Liver (tissue), 9 donors: ENCODE data around the gene TTC23L. TPM values are rescaled to one million over a fixed set of nuclear protein-coding genes. Genes with fewer than 3 reads are reported as not detected.

Source experiments
- DNase-seq: peaks from one replicate; pipeline ENCODE4 v3.0.0-alpha.2; 2017; ENCODE audit warnings: low spot score
- H3K27ac ChIP-seq, 2 donors: one replicate each; pipeline ENCODE4 v1.7.0; 2013; ENCODE audit warnings: inconsistent platforms in 2 of 2, low read length in 2 of 2, control low read depth in 1 of 2, low read depth in 1 of 2, mild to moderate bottlenecking in 1 of 2
- H3K27me3 ChIP-seq, 4 donors: one replicate each; pipeline versions ENCODE4 v1.6.1 to v1.7.0; 2013; ENCODE audit warnings: low read length in 3 of 4, inconsistent platforms in 1 of 4, mild to moderate bottlenecking in 1 of 4, moderate library complexity in 1 of 4; ENCODE audit not compliant: control insufficient read depth in 4 of 4, insufficient read depth in 4 of 4
- H3K36me3 ChIP-seq, 4 donors: one replicate each; pipeline versions ENCODE4 v1.6.1 to v1.7.0; 2013; ENCODE audit warnings: low read length in 3 of 4, mild to moderate bottlenecking in 3 of 4, low read depth in 1 of 4, moderate library complexity in 1 of 4; ENCODE audit not compliant: control insufficient read depth in 4 of 4, insufficient read depth in 3 of 4
- H3K4me1 ChIP-seq, 4 donors: one replicate each; pipeline versions ENCODE4 v1.6.1 to v1.7.0; 2013; ENCODE audit warnings: low read length in 3 of 4, mild to moderate bottlenecking in 3 of 4, moderate library complexity in 1 of 4; ENCODE audit not compliant: control insufficient read depth in 4 of 4, insufficient read depth in 4 of 4
- H3K4me3 ChIP-seq, 3 donors: one replicate each; pipeline versions ENCODE4 v1.6.1 to v1.7.0; 2013; ENCODE audit warnings: low read length in 3 of 3, control low read depth in 1 of 3, low read depth in 1 of 3, mild to moderate bottlenecking in 1 of 3
- H3K9ac ChIP-seq, 2 donors: one replicate each; pipeline ENCODE4 v1.7.0; 2013; ENCODE audit warnings: low read length in 2 of 2, mild to moderate bottlenecking in 2 of 2, moderate library complexity in 2 of 2, control low read depth in 1 of 2, low read depth in 1 of 2
- H3K9me3 ChIP-seq, 4 donors: one replicate each; pipeline versions ENCODE4 v1.6.1 to v1.7.0; 2013; ENCODE audit warnings: low read length in 3 of 4; ENCODE audit not compliant: control insufficient read depth in 4 of 4
- FOXA1 ChIP-seq: IDR thresholded peaks from 2 replicates; pipeline ENCODE4 v1.6.1; 2016; ENCODE audit warnings: antibody characterized with exemption
- HNF4A ChIP-seq, 2 donors: conservative IDR thresholded peaks; 2 replicates each; pipeline ENCODE4 v1.6.1; 2016; ENCODE audit warnings: antibody characterized with exemption in 2 of 2, mild to moderate bottlenecking in 2 of 2
- HNF4G ChIP-seq: IDR thresholded peaks from 2 replicates; pipeline ENCODE4 v1.6.1; 2016; ENCODE audit warnings: antibody characterized with exemption
- RAD21 ChIP-seq, 2 donors: IDR thresholded peaks; 2 replicates each; pipeline ENCODE4 v1.6.1; 2016; ENCODE audit warnings: antibody characterized with exemption in 2 of 2, mild to moderate bottlenecking in 2 of 2
- RXRA ChIP-seq, 2 donors: IDR thresholded peaks; 2 replicates each; pipeline ENCODE4 v1.6.1; 2017 to 2018; ENCODE audit warnings: antibody characterized with exemption in 2 of 2, mild to moderate bottlenecking in 1 of 2
- TAF1 ChIP-seq: conservative IDR thresholded peaks from 2 replicates; pipeline ENCODE4 v1.6.1; 2016; ENCODE audit warnings: antibody characterized with exemption, mild to moderate bottlenecking
- YY1 ChIP-seq: IDR thresholded peaks from 2 replicates; pipeline ENCODE4 v1.6.1; 2016; ENCODE audit warnings: antibody characterized with exemption, mild to moderate bottlenecking
- WGBS: extraction: QIAGEN DNeasy Blood & Tissue Kit; methylation state at CpG from one replicate; pipeline ENCODE4 v1.1.7; 2013; 5-methylcytosine and 5-hydroxymethylcytosine counted together
- polyA plus RNA-seq, 2 donors: library from polyadenylated mRNA; stranded (reverse) in 1 of 2; unstranded in 1 of 2; fragments of 200-250 nt in 1 of 2; fragments of >200 nt in 1 of 2; fragmentation: Nextera tagmentation in 1 of 2; extraction: Ambion mirVana in 1 of 2; gene quantifications; one replicate each; pipeline versions ENCODE4 v1.2.1 to v1.2.3, GENCODE V29; 2013 to 2015
- total RNA-seq, 2 donors: library from RNA; depleted of rRNA; stranded (reverse); fragments of >200 nt; gene quantifications; one replicate each; pipeline ENCODE4 v1.2.3, GENCODE V29; 2014
- TF ChIP-seq, protein P1 (sequence below): fragments of 150-350 bp; IDR thresholded peaks from 2 replicates; pipeline ENCODE4 v1.5.1; 2017; ENCODE audit warnings: improper control_type of control experiment, low read depth, low read length; ENCODE audit not compliant: missing input control
- TF ChIP-seq, protein P2 (sequence below): IDR thresholded peaks from 2 replicates; pipeline ENCODE4 v1.6.1; 2016; ENCODE audit warnings: antibody characterized with exemption, mild to moderate bottlenecking
- TF ChIP-seq, protein P3 (sequence below): IDR thresholded peaks from 2 replicates; pipeline ENCODE4 v1.6.1; 2016; ENCODE audit warnings: antibody characterized with exemption
- TF ChIP-seq, protein P4 (sequence below): IDR thresholded peaks from 2 replicates; pipeline ENCODE4 v1.6.1; 2016; ENCODE audit warnings: antibody characterized with exemption
- TF ChIP-seq, protein P5 (sequence below): IDR thresholded peaks from 2 replicates; pipeline ENCODE4 v1.6.1; 2016; ENCODE audit warnings: antibody characterized with exemption
- donor health status: healthy.
- donor health status: healthy.
- donor health status: healthy.
- donor health status: healthy.
- donor health status: healthy.

Gene TTC23L
- total and polyA plus RNA-seq, 4 donors: 0.03 to 0.19 (median 0.08) TPM; not detected in 1

DNA sequence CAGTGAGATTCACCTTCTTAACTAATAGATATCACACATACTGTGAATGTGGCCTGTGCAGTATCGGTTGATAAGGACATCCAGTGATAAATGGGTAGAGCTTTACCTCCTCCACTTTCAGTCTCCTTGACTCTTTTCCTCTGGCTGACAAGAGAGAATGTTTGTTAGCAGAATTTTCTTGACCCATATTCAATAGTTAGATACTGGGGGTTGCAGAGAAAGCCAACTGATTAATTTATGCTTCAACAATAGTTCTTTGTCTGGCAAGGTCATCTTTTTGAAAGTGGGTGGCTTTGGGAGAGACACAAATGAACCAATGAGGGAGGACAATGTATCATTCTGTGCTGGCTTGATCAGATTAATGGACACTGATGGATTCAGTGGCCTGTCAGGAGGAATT lies 30.3 kb downstream of the TTC23L start:
- WGBS: 80% methylated on average over 1 of the region's 1 CpG

DNA sequence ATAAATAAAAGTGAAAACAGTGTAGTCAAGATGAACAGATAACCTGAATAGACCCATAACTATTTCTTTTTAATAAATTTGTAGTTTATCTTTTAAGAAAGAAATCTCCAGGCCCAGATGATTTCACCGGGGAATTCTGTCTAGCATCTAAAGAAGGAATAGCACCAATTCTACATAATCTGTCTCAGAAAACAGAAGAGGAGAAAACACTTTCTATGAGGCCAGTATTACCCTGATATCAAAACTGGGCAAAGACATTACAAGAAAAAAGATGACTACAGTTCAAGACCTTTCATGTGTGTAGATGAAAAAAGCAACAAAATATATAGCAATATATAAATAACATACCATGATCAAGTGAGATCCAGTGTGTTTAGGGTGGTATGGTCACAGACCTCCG lies 31.4 kb downstream of the TTC23L start:
- Histone ChIP-seq H3K27me3 (no peaks in the 10 kb centered on the region), H3K4me3 (no peak overlapping the region), H3K36me3 (no peaks in the 10 kb centered on the region), H3K9me3 (no peaks in the 10 kb centered on the region), H3K9ac (no peak overlapping the region), H3K4me1 (peaks cover 0 to 5% (median 0%) of the 10 kb centered on the region in 4 donors), H3K27ac (no peak overlapping the region)
- no peak for DNase-seq
- 97% methylated on average over 2 of the region's 2 CpGs for WGBS
- TF ChIP-seq HNF4A (conservative IDR thresholded peaks at IDR 0.05) (no peak), RAD21 (IDR thresholded peaks at IDR 0.05) (no peak), TAF1 (no peak), YY1 (no peak)
- TF ChIP-seq, protein P1, sequence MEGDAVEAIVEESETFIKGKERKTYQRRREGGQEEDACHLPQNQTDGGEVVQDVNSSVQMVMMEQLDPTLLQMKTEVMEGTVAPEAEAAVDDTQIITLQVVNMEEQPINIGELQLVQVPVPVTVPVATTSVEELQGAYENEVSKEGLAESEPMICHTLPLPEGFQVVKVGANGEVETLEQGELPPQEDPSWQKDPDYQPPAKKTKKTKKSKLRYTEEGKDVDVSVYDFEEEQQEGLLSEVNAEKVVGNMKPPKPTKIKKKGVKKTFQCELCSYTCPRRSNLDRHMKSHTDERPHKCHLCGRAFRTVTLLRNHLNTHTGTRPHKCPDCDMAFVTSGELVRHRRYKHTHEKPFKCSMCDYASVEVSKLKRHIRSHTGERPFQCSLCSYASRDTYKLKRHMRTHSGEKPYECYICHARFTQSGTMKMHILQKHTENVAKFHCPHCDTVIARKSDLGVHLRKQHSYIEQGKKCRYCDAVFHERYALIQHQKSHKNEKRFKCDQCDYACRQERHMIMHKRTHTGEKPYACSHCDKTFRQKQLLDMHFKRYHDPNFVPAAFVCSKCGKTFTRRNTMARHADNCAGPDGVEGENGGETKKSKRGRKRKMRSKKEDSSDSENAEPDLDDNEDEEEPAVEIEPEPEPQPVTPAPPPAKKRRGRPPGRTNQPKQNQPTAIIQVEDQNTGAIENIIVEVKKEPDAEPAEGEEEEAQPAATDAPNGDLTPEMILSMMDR: no peak
- TF ChIP-seq, protein P2, sequence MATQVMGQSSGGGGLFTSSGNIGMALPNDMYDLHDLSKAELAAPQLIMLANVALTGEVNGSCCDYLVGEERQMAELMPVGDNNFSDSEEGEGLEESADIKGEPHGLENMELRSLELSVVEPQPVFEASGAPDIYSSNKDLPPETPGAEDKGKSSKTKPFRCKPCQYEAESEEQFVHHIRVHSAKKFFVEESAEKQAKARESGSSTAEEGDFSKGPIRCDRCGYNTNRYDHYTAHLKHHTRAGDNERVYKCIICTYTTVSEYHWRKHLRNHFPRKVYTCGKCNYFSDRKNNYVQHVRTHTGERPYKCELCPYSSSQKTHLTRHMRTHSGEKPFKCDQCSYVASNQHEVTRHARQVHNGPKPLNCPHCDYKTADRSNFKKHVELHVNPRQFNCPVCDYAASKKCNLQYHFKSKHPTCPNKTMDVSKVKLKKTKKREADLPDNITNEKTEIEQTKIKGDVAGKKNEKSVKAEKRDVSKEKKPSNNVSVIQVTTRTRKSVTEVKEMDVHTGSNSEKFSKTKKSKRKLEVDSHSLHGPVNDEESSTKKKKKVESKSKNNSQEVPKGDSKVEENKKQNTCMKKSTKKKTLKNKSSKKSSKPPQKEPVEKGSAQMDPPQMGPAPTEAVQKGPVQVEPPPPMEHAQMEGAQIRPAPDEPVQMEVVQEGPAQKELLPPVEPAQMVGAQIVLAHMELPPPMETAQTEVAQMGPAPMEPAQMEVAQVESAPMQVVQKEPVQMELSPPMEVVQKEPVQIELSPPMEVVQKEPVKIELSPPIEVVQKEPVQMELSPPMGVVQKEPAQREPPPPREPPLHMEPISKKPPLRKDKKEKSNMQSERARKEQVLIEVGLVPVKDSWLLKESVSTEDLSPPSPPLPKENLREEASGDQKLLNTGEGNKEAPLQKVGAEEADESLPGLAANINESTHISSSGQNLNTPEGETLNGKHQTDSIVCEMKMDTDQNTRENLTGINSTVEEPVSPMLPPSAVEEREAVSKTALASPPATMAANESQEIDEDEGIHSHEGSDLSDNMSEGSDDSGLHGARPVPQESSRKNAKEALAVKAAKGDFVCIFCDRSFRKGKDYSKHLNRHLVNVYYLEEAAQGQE: no peak

More for the DNA sequence above, 30.3 kb downstream of the TTC23L start:
- Histone ChIP-seq H3K27me3 (no peaks in the 10 kb centered on the region), H3K27ac (no peak overlapping the region), H3K36me3 (no peaks in the 10 kb centered on the region), H3K4me1 (peaks cover 0 to 5% (median 0%) of the 10 kb centered on the region in 4 donors), H3K9me3 (no peaks in the 10 kb centered on the region), H3K9ac (no peak overlapping the region), H3K4me3 (no peak overlapping the region)
- DNase-seq: no peak
- TF ChIP-seq HNF4G (no peak), FOXA1 (no peak), HNF4A (conservative IDR thresholded peaks at IDR 0.05) (no peak), RXRA (IDR thresholded peaks at IDR 0.05) (no peak), TAF1 (no peak), RAD21 (IDR thresholded peaks at IDR 0.05) (no peak)
- TF ChIP-seq, protein P3, sequence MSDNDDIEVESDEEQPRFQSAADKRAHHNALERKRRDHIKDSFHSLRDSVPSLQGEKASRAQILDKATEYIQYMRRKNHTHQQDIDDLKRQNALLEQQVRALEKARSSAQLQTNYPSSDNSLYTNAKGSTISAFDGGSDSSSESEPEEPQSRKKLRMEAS: no peak
- TF ChIP-seq, protein P4, sequence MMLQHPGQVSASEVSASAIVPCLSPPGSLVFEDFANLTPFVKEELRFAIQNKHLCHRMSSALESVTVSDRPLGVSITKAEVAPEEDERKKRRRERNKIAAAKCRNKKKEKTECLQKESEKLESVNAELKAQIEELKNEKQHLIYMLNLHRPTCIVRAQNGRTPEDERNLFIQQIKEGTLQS: no peak
- TF ChIP-seq, protein P1: no peak
- TF ChIP-seq, protein P5, sequence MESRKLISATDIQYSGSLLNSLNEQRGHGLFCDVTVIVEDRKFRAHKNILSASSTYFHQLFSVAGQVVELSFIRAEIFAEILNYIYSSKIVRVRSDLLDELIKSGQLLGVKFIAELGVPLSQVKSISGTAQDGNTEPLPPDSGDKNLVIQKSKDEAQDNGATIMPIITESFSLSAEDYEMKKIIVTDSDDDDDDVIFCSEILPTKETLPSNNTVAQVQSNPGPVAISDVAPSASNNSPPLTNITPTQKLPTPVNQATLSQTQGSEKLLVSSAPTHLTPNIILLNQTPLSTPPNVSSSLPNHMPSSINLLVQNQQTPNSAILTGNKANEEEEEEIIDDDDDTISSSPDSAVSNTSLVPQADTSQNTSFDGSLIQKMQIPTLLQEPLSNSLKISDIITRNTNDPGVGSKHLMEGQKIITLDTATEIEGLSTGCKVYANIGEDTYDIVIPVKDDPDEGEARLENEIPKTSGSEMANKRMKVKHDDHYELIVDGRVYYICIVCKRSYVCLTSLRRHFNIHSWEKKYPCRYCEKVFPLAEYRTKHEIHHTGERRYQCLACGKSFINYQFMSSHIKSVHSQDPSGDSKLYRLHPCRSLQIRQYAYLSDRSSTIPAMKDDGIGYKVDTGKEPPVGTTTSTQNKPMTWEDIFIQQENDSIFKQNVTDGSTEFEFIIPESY: no peak
